HG02840 (cell line): ENCODE results near the gene LARP1.
"Not testable (repeated sequence)": the region's sequence is repeated elsewhere in the genome, so short reads cannot be mapped to it uniquely, and the experiment has no call there.

Experiments used
- ATAC-seq: cut with Tn5 transposase; IDR thresholded peaks from one replicate; pipeline ENCODE4 v1.9.1; 2021; ENCODE audit warnings: mild to moderate bottlenecking, moderate library complexity, moderate number of reproducible peaks; ENCODE audit not compliant: unreplicated experiment, low FRiP score

Gene LARP1

DNA sequence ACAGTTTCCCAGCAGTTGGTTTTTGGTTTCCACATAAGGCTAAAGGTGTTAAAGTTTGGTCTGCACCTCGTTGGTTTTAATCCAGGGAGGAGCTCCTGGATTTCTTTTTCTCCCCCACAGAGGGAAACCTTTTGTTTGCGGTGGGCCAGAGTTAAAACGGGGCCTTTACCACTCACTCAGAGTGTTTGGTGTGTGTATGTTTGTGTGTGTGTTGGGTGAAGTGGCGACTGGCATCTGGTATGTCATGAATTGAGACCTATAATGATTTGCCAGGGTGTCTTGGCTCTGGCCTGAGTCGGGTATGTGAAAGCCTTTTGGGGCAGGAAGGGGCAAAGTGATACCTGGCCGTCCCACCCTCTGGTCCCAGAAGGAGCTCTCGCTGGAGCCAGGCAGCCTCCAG lies 64.4 kb downstream of the LARP1 start:
- no peak for ATAC-seq

DNA sequence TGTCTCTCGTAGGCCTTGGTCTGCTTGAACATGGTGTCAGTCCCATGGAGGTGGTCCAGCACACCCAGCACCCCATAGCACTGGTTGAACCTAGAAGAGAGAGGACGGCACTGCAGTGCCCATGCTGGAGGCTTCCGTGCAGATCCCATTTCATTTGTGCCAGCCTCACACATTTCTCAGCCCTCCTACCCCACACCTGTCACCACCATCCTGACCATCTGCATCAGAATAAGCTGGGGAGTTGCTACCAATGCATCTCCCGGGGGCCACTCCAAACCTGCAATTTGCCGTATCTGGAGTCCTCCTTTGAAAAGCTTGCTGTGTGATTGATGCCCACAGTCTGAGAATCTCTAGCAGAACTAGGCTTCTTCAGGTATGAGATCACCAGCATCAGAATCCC lies 65.2 kb downstream of the LARP1 start:
- ATAC-seq, result no peak

DNA sequence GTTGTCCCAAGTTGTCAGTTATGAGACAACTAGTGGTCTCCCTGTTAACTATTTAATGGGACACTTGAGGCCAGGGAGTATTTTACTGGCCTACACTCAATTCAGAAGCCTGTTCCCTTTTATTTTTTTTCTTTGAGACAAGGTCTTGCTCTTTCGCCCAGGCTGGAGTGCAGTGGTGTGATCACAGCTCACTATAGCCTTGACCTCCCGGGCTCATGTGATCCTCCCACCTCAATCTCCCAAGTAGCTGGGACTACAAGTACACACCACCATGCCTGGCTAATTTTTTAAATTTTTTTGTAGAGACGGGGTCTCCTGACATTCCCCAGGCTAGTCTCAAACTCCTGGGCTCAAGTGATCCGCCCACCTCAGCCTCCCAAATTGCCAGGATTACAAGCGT lies 67.7 kb downstream of the LARP1 start:
- ATAC-seq, result not testable (repeated sequence)

DNA sequence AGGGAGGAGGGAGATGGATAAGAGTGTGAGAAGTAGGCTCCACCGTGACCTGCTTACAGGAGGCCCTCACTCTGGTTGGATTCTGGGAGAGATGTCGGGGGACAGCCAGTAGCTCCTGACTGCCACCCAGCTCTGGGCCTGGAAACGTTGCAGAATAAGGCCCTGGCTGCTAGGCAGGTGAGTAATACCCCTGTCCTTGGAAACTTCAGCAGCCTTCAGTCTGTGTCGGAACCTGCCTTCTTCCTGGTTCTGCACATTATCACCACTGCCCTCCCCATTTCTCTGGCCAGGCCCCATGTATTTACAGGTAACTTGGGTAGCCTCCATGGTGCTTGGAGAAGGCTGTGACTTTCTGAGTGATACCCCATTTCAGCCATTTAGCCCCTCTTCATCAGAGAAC lies 68.4 kb downstream of the LARP1 start:
- no peak for ATAC-seq

DNA sequence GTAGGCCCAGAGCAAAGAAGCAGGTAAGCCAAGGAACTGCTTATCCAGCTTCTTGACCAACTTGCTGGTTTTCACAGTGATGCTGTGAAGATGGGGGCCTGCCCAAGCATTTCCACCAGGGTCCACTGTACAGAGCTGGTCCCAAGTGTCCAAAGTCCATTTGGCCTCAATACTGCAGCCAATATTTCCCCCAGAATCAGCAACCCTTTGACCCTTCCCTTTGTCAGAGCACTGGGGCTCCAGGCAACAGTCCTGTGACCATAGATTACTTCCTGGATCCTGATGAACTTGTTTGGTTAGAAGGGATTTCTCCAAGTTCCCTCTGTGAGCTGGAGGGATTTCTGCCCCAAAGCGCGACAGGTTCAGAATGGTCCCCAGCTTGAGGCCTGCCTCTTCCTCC lies 68.9 kb downstream of the LARP1 start:
- no peak for ATAC-seq

DNA sequence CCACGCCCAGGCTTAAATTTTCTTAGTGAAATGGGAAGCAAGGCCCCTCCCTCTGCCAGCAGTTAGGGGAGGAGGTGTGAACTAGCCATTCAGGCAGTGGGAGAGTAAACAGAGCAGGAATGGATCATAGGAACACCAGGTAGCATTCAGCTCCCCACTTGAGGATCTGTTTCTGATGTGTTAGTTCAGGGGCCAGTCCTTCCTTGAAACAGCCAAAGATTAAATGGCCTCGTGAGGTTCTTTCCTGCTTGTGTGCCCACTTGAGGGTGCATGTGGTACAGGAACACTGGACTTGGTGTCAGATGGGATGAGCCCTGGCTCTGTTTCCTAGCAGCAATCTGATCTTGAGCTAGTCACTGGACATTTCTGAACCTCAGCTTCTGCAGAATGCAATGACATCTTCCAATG lies 74.0 kb downstream of the LARP1 start:
- no peak for ATAC-seq

DNA sequence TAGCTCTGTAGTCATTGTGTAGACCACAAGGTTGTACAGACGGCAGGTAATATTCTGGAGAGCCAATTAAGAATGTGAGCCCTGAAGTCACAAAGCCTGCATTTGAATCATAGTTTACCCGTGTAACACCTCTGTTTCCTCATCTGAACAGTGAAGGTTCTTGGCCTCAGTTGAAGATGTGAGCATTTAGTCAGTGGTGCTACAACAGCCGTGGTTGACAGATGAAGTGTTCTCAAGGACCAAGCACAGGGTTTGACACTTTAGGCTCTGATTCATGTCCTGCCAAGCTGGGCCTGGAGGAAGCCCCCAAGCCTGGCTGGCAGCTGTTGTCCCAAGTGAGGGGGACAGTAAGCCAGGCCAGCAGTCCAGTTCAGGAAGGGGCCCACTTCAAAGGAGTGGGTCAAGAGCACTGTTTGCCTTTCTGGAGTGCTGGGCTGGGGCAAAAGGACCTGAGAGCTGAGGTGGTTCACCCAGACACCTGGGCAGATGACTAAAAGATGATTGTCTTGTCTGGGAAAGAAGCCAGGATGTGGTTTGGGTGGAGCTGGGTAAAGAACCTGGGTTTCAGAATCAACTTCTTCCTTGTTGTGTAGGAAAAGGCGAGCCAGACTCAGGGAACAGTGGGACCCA lies 74.5 kb downstream of the LARP1 start:
- no peak for ATAC-seq

DNA sequence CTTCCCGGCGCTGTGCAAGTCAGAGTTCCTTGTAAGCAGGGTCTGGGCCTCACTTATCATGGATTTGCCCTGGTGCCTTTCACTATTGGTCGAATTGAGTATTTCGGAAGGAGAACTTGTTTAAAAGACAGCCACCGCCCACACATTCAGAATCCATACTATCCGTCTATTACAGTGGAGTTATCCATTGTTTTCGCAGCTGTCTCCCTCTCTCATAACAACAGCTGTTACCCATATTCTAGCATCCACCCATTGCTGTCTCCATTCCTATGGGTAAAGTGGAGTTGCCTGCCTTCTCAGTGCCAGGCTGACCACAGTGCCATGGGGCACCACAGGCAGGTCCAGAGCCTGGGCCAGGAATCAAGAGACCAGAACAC lies 75.0 kb downstream of the LARP1 start:
- no peak for ATAC-seq

DNA sequence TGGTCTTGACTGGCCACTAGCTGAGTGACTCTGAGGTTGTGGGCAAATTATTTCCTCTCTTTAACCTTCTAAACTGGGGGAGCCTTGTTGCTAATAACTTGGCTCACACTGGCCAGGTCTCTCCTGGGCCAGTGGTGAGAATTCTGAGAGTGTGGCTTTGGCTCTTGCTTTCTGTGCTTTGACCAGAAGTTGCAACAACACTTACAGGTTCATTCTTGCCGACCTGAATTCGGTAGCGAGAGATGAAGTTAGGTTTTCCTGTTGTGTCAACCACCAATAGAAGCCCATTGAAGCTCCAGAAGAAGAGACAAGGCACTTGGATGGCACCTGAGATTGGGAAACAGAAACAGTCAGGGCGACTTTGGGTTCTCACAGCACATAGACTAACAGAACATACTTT lies 75.4 kb downstream of the LARP1 start:
- ATAC-seq, result no peak

DNA sequence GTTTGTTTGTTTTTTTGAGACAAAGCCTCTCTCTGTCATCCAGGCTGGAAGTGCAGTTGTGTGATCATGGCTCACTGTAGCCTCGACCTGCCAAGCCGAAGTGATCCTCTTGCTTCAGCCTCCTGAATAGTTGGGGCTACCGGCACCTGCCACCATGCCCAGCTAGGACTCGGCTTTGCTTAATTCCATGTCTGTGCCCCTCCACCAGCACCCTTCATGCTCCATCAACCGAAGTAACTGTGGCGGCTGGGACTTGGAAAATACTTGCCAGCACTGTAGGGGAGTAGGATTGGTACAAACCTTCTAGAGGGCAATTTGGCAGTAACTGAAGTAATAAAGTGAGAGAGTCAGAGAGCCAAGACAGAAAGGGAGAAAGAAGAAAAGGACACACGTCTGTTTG lies 76.3 kb downstream of the LARP1 start:
- ATAC-seq, result no peak

DNA sequence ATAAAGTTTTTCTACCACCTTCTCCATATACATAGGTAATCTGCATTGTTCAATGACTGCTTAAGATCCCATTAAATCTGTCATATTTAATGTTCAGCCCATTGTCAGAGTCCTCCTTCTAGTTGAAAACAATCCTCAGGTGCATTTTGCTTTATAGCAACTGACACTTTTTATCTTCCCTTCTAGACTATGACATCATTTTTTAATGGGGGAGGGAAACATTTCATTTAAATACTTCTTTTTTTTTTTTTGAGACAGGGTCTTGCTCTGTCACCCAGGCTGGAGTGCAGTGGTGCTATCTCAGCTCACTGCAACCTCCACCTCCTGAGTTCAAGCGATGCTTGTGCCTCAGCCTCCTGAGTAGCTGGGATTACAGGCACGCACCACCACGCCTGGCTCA lies 77.6 kb downstream of the LARP1 start:
- ATAC-seq, result not testable (repeated sequence)

DNA sequence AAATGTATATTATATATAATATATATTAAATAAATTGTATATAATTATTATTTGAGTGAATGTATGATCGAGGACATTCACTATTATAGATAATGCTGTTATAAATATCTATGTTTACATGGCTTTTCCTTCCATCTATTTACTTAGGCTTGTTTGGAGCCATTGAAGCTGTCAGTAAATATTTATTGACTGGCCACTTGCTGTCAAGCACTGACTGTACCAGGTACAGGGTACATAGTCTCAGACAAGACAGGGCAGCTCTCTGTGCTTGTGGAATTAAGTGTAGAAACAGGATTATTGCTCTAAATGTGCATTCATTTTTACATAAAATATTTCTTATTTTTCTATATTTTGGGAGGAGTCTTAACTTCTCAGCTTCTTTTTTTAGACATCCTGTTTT lies 78.9 kb downstream of the LARP1 start:
- ATAC-seq, result no peak

DNA sequence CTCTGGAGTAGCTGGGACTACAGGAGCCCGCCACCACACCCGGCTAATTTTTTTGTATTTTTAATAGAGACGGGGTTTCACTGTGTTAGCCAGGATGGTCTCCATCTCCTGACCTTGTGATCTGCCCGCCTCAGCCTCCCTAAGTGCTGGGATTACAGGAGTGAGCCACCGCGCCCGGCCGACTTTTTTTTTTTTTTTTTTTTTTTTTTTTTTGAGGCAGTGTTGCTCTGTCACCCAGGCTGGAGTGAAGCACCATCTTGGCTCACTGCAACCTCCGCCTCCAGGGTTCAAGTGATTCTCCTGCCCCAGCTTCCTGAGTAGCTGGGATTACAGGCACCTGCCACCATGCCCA lies 80.5 kb downstream of the LARP1 start:
- not testable (repeated sequence) for ATAC-seq

DNA sequence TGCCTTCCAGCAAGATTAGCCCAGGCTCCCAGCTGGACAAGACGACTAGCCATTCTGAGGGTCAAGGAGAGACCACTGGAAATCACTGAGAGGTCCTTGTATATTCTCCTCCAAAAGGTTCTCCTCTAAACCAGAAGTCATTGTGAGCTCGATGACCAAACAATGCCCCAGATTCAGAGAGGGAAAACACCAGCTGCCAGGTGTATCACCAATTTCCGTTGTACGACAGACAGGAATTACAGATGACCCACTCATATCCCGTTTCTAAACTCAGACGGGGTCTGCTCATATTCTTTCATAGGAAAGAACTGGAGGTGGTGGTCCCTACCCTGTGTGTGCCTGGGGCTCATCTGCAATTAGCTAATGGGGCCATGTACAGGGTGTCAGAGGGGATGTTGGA lies 81.0 kb downstream of the LARP1 start:
- no peak for ATAC-seq

DNA sequence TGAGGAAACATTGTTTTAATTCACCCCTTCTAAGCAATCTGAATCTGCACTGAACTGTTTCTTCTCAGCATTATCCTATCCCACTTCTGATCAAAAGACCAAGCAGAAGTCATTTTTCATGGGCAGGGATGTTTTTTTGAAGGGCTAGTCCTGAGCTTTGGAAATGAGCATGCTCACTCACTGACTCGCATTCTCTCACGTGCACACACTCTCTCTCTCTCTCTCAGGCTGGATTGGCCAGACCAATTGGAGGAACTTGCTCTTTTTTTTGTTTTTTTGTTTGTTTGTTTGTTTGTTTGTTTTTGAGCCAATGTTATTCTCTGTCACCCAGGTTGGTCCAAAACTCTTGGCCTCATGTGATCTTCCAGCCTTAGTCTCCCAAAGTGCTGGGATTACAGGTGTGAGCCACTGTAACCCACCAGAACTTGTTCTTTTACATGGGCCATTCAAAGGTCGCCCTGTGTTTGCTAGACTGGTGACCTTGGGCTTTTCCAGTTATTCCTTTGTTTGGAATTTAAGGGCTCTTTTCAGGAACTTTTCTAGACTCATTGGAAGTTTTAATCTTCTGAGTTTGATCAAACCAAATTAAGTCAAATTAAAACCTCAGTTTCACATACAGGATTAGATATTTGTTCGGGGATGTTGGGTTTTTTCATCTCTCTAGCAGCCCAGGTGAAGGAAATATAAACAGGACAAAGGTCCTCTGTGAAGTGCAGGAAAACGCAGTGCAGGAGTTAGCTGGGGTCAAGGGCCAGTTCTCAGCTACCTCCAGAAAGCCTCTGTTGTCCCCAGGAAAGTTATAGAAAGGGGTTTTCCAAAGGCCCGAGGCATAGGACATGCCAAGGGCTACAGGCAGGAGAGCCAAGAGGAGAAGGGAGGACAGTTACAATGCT lies 82.1 kb downstream of the LARP1 start:
- no peak for ATAC-seq

DNA sequence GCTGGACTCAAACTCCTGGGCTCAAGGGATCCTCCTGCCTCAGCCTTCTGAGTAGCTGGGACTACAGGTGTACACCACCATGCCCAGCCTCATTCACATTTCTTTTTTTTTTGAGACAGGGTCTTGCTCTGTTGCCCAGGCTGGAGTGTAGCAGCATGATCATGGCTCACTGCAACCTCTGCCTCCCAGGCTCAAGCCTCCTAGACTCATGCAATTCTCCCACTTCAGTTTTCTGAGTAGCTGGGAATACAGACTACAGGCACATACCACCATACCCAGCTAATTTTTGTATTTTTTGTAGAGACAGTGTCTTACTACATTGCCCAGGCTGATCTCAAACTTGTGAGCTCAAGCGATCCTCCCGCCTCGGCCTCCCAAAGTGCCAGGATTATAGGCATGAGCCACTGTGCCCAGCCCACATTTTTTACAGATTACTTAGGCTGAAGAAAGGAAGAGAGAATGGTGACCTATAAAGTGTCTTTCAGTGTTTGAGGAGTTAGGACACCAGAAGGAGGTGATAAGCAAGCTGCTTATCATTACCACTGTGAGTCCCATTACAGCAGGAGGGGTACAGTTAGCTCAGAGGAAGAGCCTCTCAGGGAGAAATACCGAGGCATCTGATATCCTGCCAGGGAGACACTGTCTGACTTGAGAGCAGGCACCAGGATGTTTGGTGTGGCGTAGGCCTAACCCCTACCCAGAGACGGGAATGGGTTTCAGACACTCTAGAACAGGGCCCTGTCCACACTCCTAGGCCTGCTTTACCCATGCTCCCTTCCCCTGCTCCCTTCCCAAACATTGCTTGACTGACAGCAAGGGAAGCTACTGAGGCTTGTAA lies 85.5 kb downstream of the LARP1 start:
- no peak for ATAC-seq

DNA sequence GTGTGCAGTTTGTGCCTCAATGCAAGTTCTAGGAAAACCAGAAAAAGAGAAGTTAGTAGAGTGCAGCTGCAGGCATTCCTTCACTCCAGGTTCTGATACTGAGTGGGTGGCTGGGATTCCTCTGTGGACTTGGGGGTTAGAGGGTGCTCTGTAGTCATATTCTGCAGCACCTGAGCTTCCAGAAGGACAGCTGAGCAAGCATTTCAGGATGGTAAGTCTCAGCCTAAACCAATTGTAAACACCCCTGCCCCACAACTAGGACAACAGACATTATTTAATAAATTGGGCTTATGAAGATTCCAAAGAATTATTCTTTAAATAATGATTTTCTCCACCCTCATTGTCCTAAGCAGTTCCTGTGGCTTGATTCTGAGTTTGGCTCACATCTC lies 86.1 kb downstream of the LARP1 start:
- ATAC-seq, result no peak

DNA sequence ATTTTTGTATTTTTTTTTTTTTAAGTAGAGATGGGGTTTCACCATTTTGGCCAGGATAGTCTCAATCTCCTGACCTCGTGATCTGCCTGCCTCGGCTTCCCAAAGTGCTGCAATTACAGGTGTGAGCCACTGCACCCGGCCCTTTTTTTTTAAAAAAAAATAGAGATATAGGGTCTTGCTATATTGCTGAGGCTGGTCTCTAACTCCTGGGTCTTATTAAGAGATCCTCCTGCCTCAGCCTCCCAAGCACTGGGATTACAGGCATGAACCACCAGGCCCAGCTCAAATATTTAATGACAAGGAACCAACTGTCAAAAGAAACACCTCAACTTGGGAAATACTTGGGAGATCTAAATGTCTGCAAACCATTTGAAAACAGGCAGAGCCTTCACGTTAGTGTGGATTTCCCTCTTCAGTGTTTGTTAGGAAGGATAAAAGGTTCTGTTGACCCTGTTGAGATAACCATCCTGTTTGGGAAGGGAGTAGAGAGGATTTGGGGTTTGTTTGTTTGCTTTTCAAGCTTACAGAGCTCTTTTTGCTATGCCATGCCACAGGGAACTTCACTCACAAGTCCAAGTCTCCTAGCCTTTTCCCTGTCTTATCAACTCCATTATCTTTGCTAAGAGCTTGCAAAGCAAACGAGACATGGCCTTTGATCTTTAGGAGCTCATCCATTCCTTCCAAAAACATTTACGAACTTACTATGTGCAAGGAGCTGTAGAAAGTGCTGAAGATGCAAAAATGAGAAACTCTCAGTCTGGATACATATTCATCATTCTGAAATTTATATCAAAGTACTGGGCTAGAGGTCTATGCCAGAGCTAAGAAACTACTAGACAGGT lies 87.7 kb downstream of the LARP1 start:
- ATAC-seq, result no peak

DNA sequence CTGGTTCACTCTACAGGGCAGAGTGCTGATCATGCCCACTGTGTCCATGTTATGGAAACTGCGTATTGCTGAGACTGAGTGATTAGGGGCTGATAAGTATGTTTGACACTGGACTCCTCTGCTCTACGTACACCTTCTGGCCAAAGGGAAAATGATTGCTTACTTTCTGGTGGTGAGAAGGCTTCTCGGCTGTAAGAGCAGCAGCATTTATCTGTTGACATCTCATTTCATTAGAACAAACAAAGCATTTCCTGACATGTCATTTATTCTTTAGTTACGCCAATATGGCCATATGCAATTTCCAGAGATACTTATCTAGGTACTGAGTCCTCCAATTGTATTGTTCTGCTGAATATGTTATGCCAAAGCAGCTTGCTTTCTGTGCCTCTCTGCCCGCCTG lies 89.6 kb downstream of the LARP1 start:
- no peak for ATAC-seq

DNA sequence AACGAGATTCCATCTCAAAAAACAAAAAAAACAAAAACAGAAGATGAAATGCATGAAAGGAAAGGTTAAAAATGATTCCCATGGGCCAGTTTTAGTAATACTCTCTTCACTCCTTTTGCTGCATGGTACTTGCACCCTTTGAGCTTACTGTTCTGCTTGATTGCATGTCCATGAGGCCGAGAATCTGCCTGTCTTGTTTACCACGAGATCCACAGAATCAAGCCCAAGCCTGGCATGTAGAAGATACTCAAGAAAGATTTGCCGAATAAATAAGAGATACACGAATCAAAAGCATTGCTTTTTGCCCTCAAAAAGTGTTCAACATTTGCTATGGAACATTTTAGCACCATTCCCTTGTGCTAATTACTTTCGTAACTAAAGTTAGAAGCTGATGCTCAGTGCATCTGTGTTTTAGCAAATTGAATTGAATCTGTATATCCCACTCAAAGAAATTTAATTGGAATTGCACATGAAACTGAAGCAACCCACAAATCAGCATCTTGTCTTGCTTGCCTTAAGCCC lies 94.1 kb downstream of the LARP1 start:
- ATAC-seq, result no peak
